Glomerular visceral epithelial cell (primary cell): ENCODE data around the gene OS9.

Experiments
- DNase-seq: peaks from one replicate; pipeline ENCODE4 v3.0.0-alpha.2; 2016; ENCODE audit errors: extremely low spot score

OS9 gene

DNA sequence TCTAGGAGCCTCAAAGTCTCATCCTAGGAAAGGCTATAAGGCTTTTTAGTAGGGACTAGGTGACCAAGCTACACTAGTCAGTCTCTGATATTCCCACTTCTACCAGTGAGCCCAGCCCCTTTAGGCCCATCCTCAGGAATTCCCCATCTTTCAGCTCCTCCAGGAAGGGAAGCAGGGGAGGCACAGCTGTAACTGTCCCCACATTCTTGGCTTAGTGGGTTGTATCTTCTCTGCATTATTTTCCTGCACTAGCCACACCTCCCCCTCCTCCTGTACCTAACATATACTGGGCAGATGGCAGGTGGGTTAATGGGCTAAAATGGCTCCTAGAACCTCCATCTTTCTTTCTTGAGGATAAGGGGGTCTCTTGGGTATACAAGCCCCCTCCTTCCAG is 73.4 kb downstream of the OS9 start:
- DNase-seq: no peak

DNA sequence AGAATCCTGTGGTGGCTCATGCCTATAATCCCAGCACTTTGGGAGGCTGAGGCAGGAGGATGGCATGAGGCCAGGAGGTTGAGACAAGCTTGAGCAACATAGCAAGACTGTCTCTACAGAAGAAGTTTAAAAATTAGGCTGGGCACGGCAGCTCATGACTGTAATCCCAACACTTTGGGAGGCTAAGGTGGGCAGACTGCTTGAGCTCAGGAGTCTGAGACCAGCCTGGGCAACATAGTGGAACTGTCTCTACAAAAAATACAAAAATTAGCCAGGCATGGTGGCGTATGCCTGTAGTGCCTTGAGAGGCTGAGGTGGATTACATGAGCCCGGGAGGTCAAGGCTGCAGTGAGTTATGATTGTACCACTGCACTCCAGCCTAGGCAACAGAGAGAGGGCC is 73.9 kb downstream of the OS9 start:
- no peak for DNase-seq

DNA sequence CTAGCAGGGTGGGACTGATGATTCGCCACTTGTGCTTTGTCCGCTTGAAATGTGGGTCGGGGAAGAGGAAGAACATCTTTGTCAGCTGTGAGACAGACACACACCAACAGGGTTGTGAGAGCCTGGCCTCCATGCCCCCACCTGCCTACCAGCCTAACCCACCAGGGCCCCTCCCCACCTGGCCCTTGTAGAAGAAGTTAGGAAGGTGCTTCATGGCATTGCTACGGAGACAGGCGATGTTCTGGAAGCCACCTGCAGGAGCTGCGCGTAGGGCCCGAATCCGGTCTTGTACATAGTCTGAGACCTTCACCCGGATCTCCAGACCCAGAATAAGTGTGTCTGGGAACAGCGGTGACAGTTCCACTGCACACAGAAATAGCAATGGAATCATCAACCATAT is 75.7 kb downstream of the OS9 start:
- no peak for DNase-seq

DNA sequence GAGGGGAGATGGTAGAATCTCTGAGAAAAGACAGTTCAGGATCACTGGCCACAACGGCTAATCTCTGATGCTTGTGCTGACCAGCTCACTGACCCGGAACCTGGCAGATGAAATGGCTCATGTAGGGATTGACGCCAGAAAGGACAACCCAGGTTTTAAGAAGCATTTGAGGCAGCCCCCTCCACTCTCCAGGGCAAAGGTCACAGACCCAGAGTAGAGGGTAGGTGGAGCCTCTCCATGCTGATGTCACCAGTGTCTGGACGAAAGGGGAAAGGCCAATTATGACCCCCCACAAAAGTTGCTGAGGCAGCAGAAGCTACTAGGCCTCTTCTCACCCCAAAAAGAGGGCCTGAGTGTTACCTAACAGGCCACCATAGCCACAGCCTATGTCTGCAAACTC is 76.8 kb downstream of the OS9 start:
- no peak for DNase-seq
